GM18517 (cell line): ENCODE results near the gene USP2.

Experiments
- ATAC-seq: cut with Tn5 transposase; IDR thresholded peaks from one replicate; pipeline ENCODE4 v1.9.1; 2021; ENCODE audit warnings: mild to moderate bottlenecking, moderate library complexity; ENCODE audit not compliant: unreplicated experiment

The USP2 gene

DNA sequence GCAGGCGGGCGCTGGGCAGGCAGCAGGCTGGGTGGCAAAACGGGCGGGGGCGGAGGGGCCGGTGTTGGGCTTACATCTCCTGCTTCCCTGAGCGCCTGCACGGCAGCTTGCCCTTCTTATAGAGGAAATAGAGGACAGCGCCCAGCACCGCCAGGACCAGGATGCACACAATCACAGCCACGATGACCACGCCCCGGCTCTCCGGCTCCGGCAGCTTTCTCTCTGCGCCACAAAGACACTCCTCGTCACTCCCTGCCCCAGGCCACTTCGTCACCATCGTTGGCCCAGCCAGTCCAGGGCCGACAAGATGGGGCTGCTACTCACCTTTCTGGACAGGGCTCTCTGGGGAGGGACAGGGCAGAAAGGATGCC, 70.8 kb downstream of the USP2 start:
- ATAC-seq, result no peak

- no peak for ATAC-seq
These were observed 71.4 kb downstream of the USP2 start for GRCh38 chr11:119309953-119310681.

GRCh38 chr11:119309411-119309810, 72.1 kb downstream of the USP2 start:
- no peak for ATAC-seq

GRCh38 chr11:119307974-119308373, 73.5 kb downstream of the USP2 start:
- no peak for ATAC-seq

DNA sequence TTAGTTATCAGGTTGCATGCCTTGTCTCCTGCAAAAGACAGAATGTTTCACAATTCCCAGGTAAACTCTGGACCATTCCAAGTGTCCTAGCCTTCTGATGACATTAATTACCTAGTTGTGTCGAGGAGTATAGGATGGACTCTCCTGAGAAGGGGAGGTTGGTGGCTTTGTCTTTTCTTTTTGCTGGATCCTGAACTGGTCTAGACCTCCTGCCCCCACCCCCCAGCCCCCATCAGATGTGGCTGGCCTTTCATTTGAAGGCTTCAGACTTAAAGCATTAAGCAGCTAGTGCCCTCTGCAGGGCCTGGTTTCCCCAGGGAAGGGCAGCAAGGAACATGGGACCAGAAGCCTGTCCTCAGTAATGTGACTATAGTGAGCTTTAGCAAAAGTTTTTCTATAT, 74.3 kb downstream of the USP2 start:
- ATAC-seq, result no peak

- ATAC-seq, result no peak
These were observed 75.1 kb downstream of the USP2 start for GRCh38 chr11:119306373-119306890.

GRCh38 chr11:119305556-119306372, 75.7 kb downstream of the USP2 start:
- no peak for ATAC-seq
